T-helper 1 cell treated with Interleukin-12 subunit alpha and Interleukin-12 subunit beta and Interleukin-4 antibody, amounts not matched to agents 30 ng/mL and 1 ng/mL, for 36 hours (primary cell): ENCODE data around the gene MID1. TPM values are rescaled to one million over a fixed set of nuclear protein-coding genes. Genes with fewer than 3 reads are reported as not detected.

ENCODE experiments used
- intact Hi-C: fragments of 100-400 bp; cut with micrococcal nuclease; formaldehyde crosslinking; loops from one replicate; pipeline ENCODE4 v1.15.1; 2024
- total RNA-seq: library from RNA; stranded (reverse); gene quantifications from 2 replicates; pipeline ENCODE4 v1.2.3, GENCODE V29; 2022

The MID1 gene
- total RNA-seq, 1 donor from 2014 or later: 0.22 TPM

DNA sequence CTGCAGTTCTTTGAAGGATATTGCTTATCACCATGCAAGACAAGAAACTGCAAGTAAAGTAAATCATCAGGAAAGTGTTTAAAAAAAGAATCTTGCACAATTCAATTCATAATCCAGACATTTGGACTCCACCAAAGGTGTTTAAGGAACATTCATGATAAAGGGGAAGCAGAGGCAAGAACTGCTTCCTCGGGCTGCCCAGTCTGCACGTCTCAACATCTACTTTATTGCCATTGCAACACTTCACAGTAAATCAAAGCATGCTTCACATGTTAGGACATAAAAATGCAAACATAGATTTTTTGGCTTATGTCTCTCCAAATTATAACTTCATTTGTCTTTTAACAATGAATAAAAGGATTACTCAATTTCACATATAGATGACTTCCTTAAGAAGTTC is 42.5 kb downstream of the MID1 start:
- intact Hi-C loops: no loop called here

DNA sequence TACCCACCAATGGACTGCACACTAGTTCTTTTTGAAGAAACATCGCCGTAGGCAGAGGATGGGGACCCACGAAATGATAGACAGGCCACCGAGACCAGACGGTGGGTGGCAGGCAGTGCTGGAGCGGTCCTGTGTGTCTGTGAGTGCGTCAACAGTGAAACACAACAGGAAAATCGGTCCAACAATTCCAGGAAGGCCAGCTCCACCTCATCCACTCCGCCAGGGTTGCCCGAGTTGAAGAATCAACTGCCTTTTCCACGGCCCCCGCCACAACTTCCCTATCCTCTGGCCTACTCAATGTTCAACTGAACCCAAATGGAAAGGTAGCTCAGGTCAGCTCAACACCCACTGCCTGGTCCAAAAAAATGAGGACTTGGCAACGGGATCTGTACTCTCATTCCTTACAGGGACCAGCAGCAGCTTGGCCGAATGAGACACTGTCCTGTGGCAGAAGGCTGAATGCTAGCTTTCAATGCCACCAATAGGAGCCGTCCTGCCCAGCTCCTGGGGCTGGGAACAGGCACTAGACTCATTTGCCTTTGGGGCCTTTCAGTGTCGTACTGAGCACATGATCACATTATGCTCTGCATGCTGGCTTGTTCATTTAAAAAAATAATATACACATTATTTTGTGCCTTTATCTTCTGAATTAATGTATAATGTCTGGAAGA is 43.5 kb downstream of the MID1 start:
- intact Hi-C loops: no loop called here

DNA sequence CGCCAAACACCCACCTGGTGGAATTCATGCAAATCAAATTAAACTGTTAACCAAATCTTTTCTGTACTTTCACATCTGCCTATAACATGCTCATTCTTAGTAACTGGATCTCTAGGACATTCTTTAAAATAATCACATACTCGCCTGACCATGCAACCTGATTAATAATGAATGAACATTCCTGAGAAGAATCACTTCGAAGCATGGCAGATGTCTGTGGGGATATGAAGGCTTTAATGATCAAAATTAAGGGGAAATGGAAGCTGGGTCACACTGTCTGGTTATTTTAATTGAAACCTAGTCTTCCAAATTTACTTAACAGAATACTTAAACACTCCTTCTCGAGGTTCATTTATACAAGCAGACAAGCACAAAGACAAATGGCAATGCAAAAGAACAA is 44.2 kb downstream of the MID1 start:
- intact Hi-C loops: no loop called here

DNA sequence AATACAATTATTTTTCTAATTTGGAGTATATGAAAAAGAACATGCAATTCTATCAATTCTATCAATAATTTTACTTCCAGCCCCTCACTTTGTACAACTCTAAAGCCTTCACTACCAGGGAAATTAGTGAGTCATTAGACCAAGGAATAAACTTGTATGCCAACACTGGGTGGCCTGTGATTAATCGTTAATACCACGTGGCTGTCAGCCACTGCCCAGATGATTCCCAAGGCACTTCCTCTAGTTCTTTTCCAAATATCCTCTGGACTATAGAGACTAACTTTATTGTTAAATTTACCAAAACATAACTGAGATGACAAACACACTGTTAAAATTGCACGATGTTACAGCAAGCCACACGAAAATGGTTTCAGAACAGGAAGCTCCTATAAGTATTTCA is 45.7 kb downstream of the MID1 start:
- intact Hi-C loops: no loop called here

DNA sequence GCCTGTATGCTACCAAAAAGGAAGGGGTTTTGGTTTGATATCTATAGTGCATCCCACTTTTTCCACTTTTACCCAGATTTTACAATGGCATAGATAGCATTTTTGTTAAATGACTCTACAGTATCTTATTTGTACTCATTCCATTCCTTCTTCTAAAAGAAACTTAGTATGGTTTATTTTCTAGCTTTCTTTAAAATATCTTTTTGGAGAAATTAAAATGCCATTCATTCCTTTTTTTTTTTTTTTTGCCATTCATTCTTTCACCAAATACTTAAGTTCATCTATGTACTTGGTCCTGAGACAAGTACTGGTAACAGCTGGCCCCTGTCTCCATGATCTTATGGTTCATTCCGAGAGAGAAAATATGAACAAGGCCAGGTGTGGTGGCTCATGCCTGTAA is 49.1 kb downstream of the MID1 start:
- intact Hi-C loops: no loop called here

DNA sequence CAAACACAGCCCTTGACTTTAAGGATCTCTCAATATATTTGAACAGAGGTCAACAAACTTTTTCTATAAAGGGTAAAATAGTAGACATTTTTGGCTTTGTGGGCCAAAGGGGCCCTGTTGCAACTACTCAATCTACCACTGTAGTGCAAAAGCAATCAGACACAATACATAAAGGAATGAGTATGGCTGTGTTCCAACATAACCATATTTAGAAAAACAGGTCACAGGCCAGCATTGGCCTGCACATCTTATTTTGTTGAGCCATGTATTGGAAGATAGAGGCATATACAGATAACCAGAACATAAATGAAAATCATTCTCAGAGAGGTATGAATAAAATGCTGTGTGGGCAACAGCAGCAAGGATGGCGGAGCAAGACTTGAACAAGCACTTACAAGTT is 49.8 kb downstream of the MID1 start:
- intact Hi-C loops: no loop called here

DNA sequence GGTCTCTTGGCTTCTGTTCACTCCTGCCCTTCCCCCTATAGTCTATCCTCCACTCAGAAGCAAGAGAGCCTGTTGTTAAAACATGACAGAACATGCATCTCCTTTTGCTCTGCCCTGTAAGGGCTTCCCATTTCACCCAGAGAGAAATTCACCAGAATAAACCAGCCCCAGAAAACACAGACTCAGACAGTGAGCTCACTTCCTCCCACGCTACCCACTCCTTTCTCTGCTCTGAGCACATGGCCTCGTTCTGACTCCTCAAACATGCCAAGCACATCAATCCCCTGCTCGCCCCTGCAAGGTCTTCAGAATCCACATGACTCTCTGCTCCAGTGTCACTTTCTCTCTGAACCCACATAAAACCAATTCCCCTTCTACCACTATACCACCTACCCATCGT is 50.4 kb downstream of the MID1 start:
- intact Hi-C loops: no loop called here

DNA sequence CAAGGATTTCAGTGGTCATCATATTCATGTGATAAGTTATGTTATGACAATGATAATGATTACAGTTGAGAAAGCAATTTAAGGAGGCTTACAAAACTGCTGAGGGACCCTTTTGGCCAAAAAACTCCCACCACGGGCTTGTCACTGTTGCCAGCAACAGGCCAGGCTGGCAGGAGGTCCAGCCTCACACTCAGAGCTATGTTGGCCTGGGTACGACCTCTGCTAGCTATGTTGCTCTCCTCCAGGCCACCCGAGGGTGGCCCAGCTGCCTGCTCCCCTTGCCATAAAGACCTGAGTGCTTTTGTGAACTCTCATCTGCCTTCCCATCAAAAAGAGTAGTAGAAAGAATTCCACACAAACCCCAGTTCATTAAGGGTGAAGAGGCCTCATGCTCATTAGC is 52.0 kb downstream of the MID1 start:
- intact Hi-C loops: no loop called here

DNA sequence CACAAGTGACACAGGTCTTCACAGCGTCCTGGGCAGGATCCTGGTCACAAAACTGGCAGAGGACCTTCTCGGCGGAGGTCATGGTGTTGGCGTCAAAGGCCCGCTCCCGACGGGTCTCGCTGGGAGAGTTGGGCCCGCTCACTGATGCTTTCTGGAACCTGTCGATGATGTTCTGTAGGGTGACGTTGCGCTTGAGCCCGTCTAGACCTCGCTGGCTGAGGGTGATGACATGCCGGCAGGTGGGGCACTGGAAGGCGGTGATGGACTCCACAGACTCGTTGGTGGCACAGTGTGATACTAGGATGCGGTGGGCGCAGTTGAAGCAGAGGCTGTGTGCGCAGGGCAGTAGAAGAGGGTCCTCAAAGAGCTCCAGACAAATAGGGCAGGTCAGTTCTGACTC is 53.2 kb downstream of the MID1 start:
- intact Hi-C loops: no loop called here

DNA sequence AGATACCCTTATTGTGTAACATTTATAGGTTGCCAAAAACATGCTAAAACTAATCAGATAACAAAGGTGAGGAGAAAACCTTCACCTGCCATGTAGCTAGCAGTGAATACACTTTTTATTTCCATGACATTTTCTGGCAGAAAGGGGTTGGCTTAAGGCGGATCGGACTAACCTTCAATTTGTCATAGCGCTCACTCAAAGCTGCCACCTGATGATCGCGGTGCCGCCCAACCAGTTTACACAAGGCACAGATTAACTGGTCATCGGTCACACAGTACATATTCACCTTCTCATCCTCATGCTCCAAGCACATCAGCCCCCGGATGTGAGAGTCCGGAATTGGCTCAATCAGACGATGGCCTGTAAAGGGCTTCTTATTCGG is 53.7 kb downstream of the MID1 start:
- intact Hi-C loops: no loop called here

DNA sequence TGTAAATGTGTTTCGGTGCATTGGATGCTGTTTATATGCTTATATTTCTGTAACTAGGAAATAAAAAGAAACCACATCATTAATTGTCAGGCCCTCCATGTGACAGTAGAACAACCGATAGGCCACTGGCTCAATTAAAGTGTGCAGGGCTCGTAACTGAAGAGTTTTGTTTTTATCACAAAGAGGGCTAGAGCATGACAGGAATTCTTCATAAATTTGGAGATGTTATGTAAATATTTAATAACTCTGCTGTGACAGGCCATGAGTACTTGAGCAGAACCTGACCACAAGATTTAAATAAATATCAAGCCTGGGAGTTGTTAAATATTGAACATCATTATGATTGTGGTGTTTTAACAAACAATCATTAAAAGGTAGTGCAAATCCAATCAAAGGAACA is 55.9 kb downstream of the MID1 start:
- intact Hi-C loops: no loop called here

DNA sequence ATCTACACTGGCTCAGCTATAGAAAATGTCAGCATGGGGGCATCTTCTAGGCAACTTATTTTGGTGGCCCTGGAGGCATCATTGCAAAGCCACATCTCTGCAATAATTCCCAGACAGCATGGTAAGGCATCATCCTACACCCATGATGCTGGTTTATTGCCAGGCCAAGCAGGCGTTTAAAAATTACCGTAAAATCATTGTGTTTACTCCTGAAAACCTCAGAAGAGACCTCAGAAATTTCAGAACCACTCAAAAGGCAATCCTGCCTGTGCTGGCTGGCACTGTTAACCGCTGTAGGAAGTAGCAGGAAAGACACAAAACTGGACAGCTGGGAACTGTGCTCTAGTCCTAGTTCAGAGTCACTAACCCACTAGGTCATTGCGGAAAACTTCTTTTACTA is 63.2 kb downstream of the MID1 start:
- intact Hi-C loops: no loop called here

DNA sequence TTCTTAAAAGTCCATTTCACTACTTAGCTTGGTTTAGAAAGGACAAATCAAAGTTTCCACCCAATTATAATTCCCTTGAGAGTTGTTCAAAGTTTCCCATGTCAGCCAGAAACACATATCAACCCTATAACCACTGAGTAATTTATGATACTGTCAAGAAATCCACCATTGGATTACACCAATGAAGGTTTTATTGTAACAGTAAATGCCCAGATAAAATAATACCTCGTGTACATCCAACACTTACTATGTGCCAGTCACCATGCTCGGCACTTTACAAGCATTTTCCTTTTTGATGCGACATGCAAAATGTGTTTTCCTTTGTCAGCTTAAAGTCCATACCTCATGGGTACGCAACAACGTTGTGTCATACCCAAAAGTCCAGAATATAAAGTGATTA is 64.0 kb downstream of the MID1 start:
- intact Hi-C loops: no loop called here

DNA sequence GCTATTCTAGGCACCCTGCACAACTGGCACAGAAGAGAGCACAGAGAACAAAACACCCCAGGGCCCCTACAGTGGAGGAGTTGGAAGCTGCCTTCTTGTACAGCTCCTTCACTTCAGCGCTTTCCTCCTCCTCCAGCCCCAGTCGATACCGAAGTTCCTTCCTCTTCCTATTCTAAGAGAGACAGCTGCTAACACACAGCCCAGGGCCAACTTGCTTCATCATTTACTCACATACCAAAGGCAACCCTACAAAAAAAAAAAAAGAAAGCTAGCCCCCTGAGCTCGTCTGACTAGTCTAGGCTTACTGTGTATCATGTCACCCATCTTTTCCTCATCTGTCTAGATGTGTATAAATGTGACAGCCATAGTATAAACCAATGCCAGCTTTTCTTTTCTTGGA is 64.5 kb downstream of the MID1 start:
- intact Hi-C loops: no loop called here

DNA sequence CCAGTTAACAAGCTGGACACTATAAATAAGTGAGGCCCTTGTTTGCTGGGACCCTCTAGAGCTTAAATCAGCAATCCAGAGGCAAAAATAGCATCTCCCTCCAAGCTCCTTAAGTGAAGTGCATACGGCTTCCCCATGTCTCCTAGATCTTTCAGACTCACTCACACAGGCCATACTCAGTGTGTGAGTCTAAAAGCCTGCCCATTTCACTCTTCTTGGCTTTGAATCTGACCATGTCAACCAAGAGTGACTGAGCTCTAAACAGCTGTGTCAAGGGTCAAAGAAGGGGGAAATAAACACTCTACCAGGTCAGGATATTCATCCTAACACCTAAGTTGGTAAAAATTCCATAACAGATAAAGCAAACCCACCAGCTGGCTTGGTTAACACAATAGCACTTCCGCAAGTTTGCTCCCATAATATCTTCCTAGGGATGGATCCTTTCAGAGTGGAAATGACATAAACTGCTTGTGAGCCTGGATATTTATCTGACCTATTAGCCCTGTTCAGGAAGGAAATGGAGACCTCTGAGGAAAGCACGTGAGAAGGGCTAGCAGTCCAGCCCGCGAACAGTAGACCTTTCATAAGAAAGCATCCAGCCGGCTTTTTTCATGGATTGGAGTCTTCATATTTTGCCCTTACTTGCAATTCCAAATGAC is 65.6 kb downstream of the MID1 start:
- intact Hi-C loops: no loop called here

DNA sequence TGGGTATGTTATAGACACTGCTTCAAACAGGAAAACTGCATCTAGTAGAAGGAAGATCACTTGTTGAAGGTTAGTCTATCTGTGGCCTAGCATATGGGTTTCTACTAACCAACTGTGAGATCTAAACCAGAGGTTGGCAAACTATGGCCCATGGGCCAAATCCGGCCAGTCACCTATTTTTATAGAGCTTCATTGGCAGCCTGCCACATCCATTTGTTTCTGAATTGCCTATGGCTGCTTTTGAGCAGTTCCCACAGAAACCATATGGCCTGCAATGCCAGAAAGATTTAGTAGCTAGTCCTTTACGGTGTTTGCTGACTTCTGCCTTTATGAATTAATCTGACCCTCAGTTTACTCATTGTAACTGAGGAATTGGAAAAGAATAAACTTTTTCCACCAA is 71.1 kb downstream of the MID1 start:
- intact Hi-C loops: no loop called here

DNA sequence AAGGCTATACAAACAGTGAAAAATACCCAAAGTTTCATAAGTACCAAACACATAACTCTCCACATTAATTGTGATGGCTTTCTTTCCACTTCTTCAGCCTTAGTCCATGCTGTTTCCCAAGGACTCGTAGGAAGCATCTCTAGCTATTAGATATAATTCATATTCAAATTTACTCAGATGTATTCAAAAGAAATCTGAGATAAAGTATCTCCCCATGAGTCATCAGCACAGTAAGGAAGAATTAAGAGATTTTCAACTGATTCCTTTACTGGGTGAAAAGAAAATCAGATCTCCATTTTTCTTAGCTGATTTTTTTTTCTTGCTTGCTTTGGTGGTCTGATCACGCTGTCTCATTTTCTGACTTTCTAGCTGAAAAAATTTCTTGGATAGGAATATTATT is 71.7 kb downstream of the MID1 start:
- intact Hi-C loops: no loop called here

DNA sequence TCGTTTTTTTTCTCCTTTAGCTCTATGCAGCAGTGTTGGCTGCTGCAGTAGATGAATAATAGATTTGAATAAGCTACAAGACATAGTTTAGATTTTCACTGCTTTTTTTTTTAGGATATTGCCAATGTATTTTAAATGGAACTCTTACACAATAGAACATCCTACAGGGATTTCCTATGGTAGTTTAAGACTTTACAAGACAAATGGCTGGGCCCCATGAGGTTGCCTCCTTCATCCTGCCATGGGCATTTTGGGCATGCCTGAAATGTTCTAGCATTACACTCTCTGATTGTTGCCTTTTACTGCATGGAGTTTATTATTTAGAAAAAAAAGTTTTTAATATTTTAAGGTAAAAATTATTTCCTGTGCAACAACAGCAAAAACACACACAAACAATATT is 74.5 kb downstream of the MID1 start:
- intact Hi-C loops: no loop called here

DNA sequence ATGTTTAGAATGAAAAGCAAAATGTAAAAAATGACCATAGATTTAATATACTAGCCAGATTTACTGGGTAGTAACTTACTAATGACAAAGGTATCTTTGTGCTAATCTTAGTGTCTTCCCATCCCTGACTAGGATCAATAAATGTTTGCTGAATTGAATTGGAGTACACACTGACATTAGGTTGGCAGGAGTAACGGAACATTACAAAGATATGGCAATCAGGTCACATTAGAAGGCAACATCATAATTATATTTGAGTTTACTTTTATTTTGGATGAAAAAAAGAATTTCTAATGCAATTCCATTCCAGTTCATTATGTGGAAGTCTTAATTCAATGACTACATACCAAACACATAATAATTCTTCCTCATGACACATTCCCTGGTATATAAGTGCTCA is 77.8 kb downstream of the MID1 start:
- intact Hi-C loops: no loop called here

DNA sequence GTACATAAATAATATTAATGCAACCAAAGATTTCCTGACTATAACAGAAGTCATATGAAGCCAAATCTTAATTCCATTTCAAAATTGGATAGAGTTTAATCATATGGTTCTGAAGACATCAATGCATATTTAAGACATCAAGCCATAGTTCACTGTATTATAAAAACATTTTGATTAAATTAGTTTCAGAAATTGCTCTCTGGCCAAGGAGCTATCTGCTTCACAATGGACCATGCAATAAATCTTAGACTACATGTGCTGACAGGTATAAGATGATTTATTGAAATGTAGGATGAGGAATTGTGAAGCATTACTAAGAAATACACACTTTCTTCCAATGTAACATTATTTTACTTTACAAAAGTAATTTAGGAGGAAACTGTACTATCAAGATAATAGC is 81.6 kb downstream of the MID1 start:
- intact Hi-C loops: no loop called here

DNA sequence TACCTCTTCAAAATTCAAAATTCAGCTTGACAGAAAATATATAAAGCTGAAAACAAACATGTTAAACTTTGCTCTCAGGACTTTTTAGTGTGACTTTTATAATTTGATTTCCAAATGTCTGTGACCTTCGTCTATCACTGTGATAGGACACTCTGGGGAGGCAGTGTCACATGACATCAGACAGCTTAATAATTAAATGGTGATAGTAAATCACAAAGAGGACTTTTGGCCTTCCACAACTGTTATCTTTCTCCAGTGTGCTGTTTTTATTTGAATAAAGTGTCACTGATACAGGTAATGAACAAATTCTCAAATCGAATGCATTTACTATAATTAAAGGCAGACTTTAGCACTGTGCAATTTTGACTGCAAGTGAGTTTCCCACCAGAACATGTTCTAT is 83.1 kb downstream of the MID1 start:
- intact Hi-C loops: no loop called here

DNA sequence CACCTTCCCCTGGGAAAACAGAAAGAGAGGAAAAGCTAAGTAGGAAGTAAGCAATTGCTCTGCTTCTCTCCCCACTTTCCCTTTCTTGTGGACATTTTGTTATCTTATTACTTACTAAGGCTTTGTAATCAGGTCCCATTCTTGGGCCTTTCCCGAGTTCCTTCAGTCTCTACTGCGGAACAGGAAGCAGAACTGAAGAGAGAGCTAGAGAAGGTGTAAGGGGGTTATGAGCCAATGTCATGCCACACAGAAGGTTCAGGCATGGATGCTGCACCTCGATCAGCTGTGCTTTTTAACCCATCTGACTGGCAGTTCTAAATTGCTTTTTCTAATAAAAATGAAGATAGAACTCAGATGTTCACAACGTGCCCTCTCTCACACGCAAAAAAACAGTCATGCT is 83.6 kb downstream of the MID1 start:
- intact Hi-C loops: no loop called here

DNA sequence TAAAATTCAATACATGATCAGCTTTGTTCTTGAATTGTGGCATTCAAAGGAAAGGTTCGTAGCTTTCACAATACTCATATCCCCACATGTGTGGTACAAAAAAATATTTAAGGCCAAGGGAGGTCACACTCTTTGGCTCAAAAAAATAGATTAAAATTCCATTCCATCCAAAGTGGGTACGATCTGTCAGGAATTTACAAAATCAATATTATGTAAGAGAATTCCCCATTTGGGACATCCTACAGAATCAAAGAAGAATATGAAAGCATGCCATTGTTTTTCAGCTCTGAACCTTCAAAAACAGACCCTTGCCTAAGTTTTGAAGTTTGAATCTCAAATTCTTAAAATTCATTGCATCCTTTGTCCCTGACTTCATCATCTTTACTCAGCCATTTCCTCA is 85.8 kb downstream of the MID1 start:
- intact Hi-C loops: no loop called here
